HG02610 (cell line): ENCODE measurements around the gene IP6K1.
A peak's percentile ranks its signal among the peaks of the same experiment; 100 is the strongest.

Experiments used
- ATAC-seq: cut with Tn5 transposase; IDR thresholded peaks from one replicate; pipeline ENCODE4 v1.9.1; 2021; ENCODE audit warnings: mild to moderate bottlenecking, moderate library complexity; ENCODE audit not compliant: unreplicated experiment

Gene IP6K1

DNA sequence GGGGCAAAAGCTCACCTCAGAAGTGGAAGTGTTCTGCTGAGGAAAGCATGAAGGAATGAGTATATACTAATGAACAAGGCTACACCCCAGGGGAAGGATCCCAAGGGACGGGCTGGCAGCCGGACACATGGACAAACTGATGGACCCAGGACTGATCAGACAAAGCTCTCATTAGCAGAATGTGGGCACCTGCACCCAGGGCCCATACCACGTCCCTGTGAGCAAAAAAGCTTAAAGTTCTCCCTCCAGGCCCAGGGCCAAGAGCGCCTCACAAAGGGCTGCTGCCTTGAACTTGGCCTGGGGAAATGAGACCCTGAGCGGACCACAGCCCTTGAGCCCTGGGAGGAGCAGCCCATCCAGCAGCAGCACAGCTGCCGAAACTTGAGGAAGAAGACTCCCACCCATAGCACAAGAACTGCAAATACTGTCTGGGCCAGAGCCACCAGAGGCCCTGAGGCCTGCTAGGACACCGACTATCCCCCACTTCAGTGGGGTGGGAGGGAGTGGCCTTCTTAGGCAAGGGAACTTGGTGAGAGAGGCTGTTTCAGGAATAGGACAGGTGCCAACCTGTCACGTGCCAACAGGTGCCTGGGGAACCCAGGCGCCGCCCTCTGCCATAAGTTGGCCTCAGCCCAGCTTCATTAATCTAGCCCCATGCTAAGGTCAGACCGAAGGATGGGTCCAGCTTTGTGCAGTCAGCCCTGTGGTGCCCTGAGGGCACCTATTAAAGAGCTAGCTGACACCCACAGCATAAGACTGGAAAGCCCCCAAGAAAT, 60.2 kb downstream of the IP6K1 start:
- ATAC-seq: no peak

DNA sequence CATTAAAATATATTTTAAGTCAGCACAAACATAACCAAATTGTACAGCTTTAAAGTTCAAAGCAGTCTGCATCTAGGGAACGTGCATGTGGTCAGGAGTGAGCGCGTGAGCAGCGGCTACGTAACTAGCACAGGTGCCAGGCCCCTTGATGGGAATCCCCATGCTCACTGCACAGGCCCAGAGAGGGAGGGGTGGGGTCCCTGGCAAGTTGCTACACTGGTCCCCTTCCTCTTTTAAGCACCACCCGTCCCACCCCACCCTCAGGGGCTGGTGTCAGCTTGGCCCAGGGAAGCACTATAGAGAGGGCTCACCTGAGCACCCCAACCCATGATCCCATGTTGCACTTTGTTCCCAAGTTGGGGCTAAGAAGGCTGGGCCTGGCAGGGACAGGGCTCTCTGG, 61.8 kb downstream of the IP6K1 start:
- ATAC-seq: no peak

DNA sequence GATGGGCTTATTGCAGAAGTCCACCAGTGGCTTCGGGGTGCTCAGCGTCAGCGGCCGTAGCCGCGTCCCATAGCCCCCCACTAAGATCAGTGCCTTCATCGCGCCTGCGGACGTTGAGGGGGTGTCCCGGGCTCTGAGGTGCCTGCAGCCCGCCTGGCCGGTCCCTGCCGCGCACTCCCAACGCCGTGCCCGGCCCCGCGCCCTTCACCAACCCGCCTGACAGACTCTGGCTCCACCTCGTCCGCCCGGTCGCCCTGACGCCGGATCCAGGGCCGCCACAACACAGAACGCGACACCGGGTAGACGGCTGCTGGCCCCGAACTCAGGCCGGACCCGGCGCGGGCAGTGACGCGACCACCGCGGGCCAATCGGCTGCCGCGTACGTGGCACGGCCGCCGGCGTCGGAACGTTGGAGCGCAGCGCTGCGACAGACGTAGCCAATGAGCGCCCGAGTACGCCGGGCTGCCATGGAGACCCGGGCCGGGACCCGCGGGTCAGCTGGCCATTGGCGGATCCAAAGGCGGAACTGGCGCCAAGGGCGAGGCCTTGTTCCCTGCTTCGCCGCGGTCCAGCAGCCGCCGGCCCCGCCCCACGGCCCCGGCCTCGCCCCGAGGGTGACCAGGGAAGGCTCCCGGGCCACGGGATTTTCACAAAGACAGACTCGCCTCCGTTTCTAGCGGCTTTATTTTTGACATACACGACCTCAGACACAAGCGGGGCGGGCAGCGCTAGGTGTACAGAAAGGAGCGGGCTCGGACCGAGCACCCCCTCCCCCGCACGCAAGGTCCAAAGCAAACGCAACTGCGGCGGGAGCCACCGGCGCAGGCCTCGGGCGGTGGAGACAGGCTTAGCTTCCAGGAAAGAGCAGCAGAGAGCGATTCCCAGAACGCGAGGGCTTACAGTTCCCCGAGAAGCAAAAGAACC, 62.5 kb downstream of the IP6K1 start, which contains the start of gene GMPPB:
TSS of gene GMPPB (minus strand) at position 324 of the 924 bp plus-strand sequence. CDS start at position 99, 225 bp downstream.
- ATAC-seq: peak; percentile 83

DNA sequence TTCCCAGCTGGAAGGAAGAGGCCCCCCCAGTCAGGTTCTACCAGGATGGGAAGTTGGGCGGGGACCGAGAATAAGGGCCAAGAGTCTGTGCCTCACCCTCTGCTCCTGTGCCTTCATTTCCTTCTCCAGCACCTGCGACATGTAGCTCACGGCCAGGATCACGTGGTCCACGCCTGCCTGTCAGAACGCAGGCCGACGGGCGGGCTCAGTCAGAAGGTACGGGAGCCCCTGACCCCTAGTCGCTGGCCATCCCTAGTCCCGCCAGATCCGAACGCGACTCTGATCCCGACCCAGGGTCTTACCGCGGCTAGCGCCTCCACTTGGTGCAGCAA, 63.1 kb downstream of the IP6K1 start:
- no peak for ATAC-seq

DNA sequence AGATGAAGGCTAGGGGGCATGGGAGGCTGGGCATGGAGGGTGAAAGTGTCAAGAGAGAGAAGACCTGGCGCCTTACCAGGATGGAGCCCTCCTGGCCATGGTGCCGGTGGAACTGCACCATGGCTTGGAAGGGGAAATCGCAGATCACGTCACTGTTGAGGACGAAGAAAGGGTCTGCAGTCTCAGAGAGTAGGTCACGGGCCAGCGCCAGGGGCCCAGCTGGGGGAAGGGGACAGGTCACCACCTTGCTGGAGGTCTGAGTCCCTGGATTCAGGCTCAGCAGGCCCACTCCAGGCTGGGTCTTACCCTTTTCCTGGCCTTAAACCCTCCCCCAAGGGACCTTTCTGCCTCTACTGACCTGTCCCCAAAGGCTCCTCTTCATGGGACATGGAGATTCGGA, 63.4 kb downstream of the IP6K1 start:
- ATAC-seq: no peak

DNA sequence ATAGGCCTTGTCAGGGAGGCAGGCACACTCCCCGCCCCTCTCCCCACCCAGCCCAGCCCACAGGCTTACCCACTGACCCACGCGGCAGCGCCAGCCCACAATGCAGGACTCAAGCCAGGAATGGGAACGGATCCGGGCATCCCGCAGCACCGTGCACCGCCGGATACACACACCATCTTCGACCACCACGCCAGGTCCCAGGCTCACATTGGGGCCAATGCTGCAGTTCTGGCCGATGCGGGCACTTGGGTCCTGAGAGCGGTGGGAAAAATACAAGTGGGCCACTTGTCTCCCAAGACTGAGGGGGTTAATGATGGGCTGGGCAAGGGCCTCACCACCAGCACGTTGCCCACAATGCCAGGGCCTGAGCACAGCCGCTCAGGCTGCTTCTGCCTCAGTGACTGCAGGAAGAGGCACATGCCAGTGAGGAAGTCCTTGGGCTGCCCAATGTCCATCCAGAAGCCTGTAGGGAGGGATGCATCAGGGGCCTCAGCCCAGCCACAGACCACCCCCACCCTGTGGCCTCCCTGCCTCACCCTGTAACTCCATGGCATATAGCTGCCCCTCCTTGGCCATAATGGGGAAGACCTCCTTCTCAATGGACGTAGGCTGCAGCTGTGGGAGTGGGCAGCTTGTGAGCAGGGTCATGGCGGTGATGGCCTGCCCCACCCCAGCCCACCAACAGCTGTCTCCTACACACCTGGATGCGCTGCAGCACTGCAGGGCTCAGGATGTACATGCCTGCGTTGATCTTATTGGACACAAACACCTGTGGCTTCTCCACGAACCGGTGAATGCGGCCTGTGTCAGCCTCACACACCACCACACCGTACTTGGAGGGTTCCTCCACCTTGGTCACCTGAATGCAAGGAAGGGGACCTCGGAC, 64.2 kb downstream of the IP6K1 start:
- no peak for ATAC-seq

DNA sequence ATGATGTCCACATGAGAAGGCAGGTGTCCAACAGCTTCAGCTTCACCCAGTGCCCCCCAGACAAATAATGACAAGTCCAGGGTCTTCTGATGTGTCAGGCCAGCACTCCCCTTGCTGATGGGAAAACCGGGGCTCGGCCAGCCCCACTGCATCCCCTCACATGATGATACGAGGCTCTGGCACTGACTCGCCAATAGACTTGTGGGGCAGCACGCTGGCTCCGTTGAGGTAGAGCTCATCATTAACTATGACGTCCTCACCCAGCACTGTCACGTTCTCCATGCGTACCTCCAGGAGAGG, 64.8 kb downstream of the IP6K1 start:
- ATAC-seq: no peak

DNA sequence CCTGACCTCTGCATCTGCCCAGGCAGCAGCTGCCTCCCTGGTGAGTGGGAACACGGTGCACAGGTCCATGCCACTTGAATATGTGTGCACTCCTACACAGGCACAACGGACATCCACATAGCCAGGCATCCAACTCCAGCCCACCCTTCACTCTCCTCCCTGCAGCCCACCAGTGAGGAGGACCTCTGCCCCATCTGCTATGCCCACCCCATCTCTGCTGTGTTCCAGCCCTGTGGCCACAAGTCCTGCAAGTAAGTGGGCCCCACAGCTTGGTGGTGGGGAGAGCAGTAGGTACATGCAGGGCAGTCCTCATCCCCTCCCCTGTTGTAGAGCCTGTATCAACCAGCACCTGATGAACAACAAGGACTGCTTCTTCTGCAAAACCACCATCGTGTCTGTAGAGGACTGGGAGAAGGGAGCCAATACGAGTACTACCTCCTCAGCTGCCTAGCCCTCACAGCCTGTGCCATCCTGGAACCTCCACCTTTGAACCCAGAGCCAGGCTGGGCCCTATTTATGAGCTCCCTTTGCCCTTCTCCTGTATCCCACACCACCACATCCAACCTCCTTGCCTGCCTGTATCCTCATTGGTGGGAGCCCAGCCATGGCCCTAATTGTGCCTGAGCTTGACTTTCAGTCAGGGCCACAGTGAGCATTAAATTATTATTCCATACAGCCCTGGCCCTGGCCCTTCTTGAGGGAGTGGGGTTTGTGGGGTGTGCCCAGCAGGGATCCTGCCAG, 65.3 kb downstream of the IP6K1 start:
- no peak for ATAC-seq

DNA sequence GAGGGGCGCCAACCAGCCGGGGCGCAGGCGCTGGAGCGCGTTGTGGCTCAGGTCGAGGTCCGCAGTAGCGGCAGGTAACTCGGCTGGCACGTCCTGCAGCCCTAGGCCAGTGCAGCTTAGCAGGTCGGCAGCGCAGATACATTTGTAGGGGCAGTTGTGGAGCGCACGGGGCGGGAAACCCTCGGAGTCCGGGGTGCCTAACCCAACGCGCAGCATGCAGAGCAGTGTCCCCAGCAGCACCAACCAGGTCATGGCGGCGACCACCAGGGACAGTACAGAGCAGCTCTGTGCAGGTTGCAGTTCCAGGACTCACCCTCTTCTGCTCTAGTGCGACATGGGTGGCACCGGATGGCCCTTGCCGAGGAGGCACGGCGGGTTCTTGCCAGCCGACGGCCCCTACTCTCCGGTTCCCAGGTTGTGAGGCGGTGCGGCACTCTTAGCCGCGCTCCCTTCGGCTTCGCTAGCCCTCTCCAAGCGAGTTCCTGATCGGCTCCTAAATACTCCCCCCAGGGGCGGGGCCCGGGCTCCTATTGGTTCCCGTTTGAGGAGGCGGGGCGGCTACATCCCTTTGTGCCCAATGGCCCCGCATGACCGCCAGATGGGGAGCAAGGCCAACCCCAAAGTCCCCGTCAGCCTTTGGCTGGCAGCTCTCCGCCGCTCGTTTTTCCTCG, 67.0 kb downstream of the IP6K1 start, which contains the start of gene AMIGO3:
TSS of gene AMIGO3 (minus strand) at position 471 of the 671 bp plus-strand sequence. CDS start at position 252, 219 bp downstream.
- peak; percentile 54 for ATAC-seq

DNA sequence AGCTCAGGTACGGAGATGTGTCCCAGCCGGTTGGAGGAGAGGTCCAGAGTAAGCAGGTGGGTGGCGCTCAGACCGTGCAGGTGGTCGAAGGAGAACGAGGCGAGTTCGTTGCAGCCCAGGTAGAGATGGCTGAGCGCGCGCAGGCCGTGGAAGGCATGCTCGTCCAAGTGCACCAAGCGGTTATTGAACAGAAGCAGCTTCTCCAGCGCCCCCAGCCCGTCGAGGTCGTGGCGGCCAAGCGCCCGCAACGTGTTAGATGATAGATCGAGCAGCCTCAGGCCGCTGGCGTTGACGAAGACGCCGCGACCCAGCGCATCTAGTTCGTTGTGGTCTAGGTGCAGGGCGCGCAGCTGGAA, 67.5 kb downstream of the IP6K1 start:
- no peak for ATAC-seq

DNA sequence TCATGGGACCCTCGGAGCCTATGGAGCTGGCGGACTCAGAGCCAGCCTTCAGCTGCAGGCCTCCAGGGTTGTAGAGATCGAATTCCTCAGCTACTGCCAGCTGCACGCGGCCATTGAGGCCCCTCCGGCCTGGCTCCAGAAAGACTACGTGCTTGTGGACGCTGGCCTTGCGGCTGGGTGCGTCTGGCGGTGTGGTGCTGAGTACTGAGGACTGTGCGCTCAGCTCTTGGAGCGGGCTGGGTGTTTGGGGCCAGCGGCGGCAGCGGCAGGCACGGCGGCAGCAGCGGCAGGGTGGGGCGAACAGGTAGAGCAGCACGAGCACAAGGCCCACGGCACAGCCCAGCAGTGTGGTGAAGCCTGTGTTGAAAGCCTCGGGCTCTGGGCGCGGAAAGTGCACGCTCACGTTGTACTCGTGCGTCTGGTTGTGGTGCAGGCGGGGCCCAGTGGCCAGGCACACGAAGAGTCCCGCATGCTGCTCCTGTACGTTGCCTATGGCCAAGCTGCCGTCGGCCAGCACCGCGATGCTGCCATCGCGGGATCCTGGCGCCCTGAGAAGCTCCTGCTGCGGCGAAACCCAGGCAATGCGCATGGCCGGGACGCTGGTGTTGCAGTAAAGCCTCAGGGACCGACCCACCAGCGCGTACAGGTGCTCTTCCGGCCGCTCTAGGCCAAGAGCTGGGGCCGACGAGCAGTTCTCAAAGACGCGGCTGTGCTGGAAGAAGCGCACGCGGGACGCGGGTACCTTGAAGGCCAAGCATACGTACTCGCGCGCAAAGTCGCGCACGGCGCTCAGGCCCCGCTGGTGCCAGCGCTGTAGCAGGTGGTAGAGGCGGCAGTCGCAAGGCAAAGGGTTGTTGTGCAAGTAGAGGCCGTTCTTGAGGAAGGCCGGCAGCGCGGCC, 68.1 kb downstream of the IP6K1 start:
- no peak for ATAC-seq

DNA sequence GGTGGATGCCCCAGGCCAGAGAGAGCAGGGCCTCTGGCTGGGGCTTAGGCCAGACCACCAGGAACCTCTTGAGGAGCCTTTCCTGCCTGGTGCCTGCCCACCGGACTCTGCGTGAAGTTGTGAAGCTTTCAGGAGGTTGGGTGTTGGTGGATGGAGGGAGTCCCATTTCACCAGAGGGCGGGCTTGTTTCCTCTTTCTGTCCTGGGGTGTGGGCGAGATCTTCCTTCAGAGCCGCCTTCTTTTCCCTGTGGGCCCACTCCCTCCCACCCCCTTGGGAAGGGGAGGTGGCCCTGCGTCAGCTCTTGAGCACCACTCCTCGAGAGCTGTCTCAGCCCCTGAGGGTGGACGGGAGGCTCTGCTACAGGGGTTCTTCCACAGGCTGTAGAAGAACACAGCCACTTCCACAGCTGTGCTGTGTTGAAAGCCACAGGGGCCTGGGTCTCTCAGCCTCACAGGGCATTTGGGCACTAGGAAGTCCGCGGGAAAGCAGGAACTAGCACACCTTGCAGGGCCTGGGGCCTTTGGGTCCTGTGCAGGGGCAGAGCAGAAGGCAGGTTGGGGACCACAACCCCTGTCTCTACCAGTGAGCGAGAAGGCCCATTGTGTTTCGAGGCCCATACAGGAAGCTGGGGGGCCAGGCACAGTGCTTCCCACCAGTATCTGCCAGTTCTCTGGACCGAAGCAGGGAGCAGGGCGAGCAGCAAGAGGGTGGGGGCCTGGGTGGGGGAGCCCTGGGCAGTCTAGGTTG, 69.0 kb downstream of the IP6K1 start:
- ATAC-seq: no peak

DNA sequence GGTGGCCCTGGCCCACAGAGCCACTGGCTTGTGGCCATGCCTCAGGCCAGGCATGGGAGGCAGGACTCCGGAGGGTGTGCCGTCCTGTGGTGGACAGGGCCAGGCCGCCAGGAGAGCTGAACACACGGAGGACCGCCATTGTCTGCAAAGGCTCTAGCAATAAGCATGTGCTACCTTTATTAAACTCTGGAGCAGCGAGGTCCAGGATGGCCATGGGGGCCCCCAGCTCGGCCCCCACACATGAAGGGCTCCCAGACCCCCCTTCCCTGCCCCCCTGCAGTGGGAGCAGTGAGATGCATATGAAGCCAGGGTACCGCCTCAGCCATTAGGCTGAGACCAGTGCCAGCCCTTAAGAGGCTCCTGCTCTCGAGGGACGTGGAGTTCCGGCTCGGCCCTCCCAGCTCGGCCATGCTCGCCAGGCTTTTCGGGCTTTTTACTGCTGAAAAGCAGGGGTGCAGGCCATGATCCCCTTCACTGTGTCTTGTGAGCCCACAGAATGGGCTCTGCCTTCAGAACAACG, 69.6 kb downstream of the IP6K1 start:
- ATAC-seq: no peak

DNA sequence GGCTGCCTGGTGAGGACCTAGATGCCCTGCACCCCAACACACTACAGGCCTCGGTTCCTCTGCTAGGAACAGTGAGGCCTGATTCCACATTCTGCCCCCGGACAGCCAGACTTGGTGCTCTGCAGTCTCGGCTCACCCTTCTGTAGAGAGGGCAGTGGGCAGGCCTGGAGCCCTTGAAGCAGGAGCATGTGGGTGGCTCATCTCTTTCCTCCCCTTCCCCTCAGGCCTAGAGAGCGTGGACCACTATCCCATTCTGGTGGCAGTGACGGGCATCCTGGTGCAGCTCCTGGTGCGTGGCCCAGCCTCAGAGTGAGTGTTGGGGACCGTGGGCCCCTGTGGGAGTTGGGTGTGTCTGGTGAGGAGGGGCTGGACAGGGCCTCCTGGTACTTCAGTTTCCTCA, 70.2 kb downstream of the IP6K1 start:
- no peak for ATAC-seq

DNA sequence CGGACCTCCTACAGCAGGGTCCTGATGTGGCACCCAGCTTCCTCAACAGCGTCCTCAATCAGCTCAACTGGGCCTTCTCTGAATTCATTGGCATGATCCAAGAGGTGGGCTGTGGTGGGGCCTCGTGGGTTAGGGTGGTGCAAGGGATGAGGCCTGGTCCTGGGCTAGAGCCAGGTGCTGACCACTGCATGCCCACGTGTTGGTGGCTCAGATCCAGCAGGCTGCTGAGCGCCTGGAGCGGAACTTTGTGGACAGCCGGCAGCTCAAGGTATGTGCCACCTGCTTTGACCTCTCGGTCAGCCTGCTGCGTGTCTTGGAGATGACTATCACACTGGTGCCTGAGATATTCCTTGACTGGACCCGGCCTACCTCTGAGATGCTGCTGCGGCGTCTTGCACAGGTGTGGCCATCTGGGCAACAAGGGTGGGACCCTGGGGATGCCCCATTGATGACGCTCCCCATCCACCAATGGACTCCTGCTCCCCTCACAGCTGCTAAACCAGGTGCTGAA, 70.7 kb downstream of the IP6K1 start:
- no peak for ATAC-seq

DNA sequence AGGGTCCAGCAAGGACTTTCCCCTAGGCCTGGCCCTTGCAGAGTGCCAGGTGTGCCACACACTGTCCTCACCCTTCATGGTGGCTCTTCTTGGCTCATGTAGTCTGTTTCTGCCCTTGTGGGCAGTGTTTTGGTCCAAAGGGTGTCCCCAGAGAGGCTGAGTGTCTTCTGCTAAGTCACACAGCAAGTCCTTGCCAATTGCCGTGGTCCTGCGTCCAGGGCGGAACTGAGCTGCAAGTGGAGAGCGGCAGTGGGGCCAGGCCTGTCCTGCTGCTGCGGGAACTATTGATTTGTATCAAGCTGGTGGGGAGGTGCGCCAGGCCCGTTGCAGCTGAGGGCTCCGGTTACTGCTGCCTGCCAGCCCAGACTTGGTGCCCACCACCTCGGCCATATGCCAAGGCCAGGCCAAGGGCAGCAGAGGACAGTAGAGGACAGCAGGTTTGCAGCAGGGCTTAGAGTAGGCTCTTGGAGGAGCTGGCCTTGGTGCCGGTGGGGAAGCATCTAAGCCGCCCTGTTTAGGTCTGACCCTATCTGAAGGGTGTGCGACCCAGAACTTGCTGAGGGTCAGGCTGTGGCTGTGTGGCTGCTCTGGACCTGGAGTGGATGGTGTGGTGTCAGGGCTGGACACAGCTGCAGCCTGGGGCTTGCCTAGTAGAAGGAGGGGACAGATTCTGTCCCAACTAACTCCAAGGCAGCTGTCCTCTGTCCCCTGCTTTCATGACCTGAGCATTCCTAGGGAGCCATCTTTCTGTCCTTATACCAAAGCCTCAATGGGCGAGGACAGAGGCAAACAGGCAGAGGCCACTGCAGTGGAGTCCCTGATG, 71.4 kb downstream of the IP6K1 start:
- no peak for ATAC-seq
